Measurements from ENCODE around the gene RIMOC1. TPM values are rescaled to one million over a fixed set of nuclear protein-coding genes. Genes with fewer than 3 reads are reported as not detected.

Gene RIMOC1
- total and polyA plus RNA-seq, 9 donors: 10.7 to 35.7 (median 18.4) TPM

DNA sequence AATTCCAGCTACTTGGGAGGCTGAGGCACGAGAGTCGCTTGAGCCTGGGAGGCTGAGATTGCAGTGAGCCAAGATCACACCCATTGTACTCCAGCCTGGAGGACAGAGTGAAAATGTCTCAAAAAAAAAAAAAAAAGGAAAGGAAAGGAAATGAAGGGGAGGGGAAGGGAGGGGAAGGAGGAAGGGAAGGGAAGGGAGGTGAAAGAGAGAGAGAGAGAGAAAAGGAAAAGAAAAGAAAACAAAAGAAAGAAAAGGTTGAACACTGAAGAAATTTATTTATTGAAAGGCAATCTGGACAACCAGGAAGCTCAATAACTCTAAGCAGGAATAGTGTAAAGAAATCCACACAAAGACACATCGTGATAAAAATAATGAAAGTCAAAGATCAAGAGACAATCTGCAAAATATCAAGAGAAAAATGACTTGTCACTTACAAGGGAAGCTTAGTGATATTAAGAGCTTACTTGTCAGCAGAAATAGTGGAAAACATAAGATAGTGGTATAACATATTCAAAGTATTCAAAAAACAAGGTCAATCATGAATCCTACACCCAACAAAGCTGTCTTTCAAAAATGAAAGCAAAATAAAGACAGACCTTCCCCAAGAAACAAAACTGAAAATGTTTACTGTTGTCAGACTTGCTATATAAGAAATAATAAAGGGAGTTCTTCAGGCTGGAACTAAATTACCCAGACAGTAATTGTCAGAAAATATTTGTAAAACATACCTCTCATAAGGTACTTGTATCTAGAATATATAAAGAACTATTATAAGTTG, 10.9 kb upstream of the RIMOC1 start:
- WGBS, 3 donors: 71 to 83% (median 77%) methylated on average over 3 of the region's 3 CpGs
- intact Hi-C loops (cut with DNase I): no loop called here

GRCh38 chr5:41896230-41896629, 7.9 kb upstream of the RIMOC1 start:
- TF ChIP-seq CTCF (IDR thresholded peaks at IDR 0.05): no peak
- TF ChIP-seq POLR2A (IDR thresholded peaks at IDR 0.05): no peak
- TF ChIP-seq EP300 (IDR thresholded peaks at IDR 0.05): no peak
- H3K27ac ChIP-seq: no peak overlapping the region
- no peaks in the 10 kb centered on the region for H3K36me3 ChIP-seq
- H3K9me3 ChIP-seq: no peaks in the 10 kb centered on the region
- intact Hi-C loops (cut with DNase I): loop anchor here in 1 of 4 donors (5.0 kb wide), 1 partner anchor 1506 kb away; no protein-coding TSS in a partner anchor
- H3K4me1 ChIP-seq (ENCODE audit: insufficient read depth): no peaks in the 10 kb centered on the region
- DNase-seq: no peak
- no peaks in the 10 kb centered on the region for H3K27me3 ChIP-seq
- no peak overlapping the region for H3K4me3 ChIP-seq
- WGBS, 3 donors: 47 to 52% (median 51%) methylated on average over 2 of the region's 2 CpGs

More for the DNA sequence above, 10.9 kb upstream of the RIMOC1 start:
- Histone ChIP-seq H3K27me3 (no peaks in the 10 kb centered on the region), H3K9me3 (no peaks in the 10 kb centered on the region), H3K36me3 (no peaks in the 10 kb centered on the region), H3K4me3 (no peak overlapping the region), H3K27ac (no peak overlapping the region), H3K4me1 (ENCODE audit: insufficient read depth) (no peaks in the 10 kb centered on the region)
- TF ChIP-seq POLR2A (IDR thresholded peaks at IDR 0.05): no peak
- DNase-seq: no peak

DNA sequence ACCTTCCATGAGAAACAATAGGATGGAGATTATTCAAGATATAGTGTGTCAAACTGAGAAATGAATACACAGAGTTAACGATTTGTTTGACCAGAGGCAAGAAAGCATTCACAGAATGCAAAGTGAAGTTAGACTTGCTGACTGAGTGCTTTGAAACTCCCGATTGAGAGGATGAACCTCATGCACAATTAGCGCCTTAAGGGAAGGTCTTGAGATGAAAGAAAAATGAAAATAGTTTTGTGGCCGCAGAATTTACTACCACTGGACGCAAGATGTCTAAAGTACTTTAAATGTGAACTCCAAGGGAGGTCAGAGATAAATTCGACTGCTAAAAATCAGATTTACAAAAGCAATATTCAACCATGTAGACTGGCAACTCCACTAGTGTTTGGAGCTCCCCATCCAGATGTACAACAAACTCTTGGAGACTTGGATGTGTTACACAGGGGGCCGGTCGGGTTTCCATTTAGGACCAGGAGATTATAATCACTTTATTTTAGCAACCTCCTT, 707 bp upstream of the RIMOC1 start:
- peaks cover 2% of the 10 kb centered on the region for H3K4me1 ChIP-seq (ENCODE audit: insufficient read depth)
- TF ChIP-seq POLR2A (IDR thresholded peaks at IDR 0.05) (no peak), CTCF (IDR thresholded peaks at IDR 0.05) (no peak), EP300 (IDR thresholded peaks at IDR 0.05) (no peak)
- peak overlapping the region; percentile 35 for H3K4me3 ChIP-seq
- peak overlapping the region; percentile 84 to 94 for H3K27ac ChIP-seq
- intact Hi-C loops (cut with DNase I): no loop called here
- 28 to 31% (median 29%) methylated on average over 8 of the region's 8 CpGs for WGBS, 3 donors
- no peak for DNase-seq
- no peaks in the 10 kb centered on the region for H3K36me3 ChIP-seq
- H3K27me3 ChIP-seq: no peaks in the 10 kb centered on the region
- H3K9me3 ChIP-seq: no peaks in the 10 kb centered on the region

DNA sequence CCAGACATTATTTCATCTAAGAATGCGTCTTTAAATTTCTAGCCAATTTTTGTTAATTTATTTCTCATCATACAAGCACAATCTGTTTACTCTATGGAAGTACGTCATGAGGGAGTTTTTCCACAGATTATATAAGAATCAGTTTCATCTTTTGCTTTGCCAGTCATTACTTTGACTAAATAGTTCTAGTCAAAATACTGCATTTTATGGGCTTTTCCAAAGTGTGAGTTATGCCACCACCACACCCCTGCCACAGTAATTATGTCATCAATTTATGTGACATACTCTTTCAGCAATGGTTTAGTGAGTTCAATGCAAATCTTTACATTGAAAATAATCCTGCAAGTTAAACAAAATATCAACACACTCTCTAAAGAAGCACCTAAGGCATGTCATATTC, 2.0 kb downstream of the RIMOC1 start:
- no peak for DNase-seq
- no peak for TF ChIP-seq CTCF (IDR thresholded peaks at IDR 0.05)
- no peak for TF ChIP-seq POLR2A (IDR thresholded peaks at IDR 0.05)
- TF ChIP-seq EP300 (IDR thresholded peaks at IDR 0.05): no peak
- 85 to 90% (median 86%) methylated on average over 2 of the region's 2 CpGs for WGBS, 3 donors
- H3K27me3 ChIP-seq: no peaks in the 10 kb centered on the region
- H3K9me3 ChIP-seq: no peaks in the 10 kb centered on the region
- no peak overlapping the region for H3K27ac ChIP-seq
- intact Hi-C loops (cut with DNase I): no loop called here
- H3K36me3 ChIP-seq: no peaks in the 10 kb centered on the region
- H3K4me3 ChIP-seq: no peak overlapping the region
- peaks cover 2% of the 10 kb centered on the region for H3K4me1 ChIP-seq (ENCODE audit: insufficient read depth)
